GM19025 (cell line): ENCODE data around the gene MBIP.

Experiments
- ATAC-seq: cut with Tn5 transposase; IDR thresholded peaks from one replicate; pipeline ENCODE4 v1.9.1; 2021; ENCODE audit warnings: mild to moderate bottlenecking, low read depth, moderate library complexity; ENCODE audit not compliant: unreplicated experiment

The MBIP gene

GRCh38 chr14:36271222-36271621, 49.2 kb downstream of the MBIP start:
- no peak for ATAC-seq

GRCh38 chr14:36270191-36270590, 50.2 kb downstream of the MBIP start:
- no peak for ATAC-seq

GRCh38 chr14:36268121-36268520, 52.3 kb downstream of the MBIP start:
- no peak for ATAC-seq

GRCh38 chr14:36264595-36264994, 55.8 kb downstream of the MBIP start:
- no peak for ATAC-seq

GRCh38 chr14:36264107-36264506, 56.3 kb downstream of the MBIP start:
- no peak for ATAC-seq

GRCh38 chr14:36260970-36261640, 59.3 kb downstream of the MBIP start:
- ATAC-seq, result no peak

GRCh38 chr14:36258241-36258640, 62.2 kb downstream of the MBIP start:
- ATAC-seq, result no peak

- ATAC-seq, result no peak
Measured at GRCh38 chr14:36256126-36256801, 64.2 kb downstream of the MBIP start.

- ATAC-seq, result no peak
Measured at GRCh38 chr14:36254020-36254624, 66.3 kb downstream of the MBIP start.
